H1 (cell line): ENCODE measurements around the gene ELL. TPM values are rescaled to one million over a fixed set of nuclear protein-coding genes. Genes with fewer than 3 reads are reported as not detected.

ENCODE experiments used
- CTCF ChIA-PET: fragments of 300-600 bp; sonication (Branson Sonifier 250); formaldehyde crosslinking; loops from one replicate; lab custom pipeline; 2021; ENCODE audit not compliant: partially characterized antibody; lab: Charles Lee
- POLR2A ChIA-PET: fragments of 300-600 bp; sonication (Branson Sonifier 250); formaldehyde crosslinking; loops from one replicate; lab custom pipeline; 2021; ENCODE audit warnings: inconsistent platforms; ENCODE audit not compliant: partially characterized antibody; lab: Charles Lee
- DNase-seq, 2 experiments: peaks; one replicate each; pipeline versions ENCODE4 v3.0.0 to v3.0.0-alpha.2; 2010 to 2022; ENCODE audit warnings: low spot score in 2 of 2, low read depth in 1 of 2, mixed read lengths in 1 of 2
- FAIRE-seq: peaks from 2 replicates; lab custom pipeline; 2011; peaks lifted over from hg19 to GRCh38; lab: Jason Lieb, UNC
- H2AFZ ChIP-seq: 2 replicates; pipeline ENCODE4 v1.8.1; 2012; ENCODE audit warnings: low read length, inconsistent platforms
- H2AK5ac ChIP-seq: 2 replicates; pipeline ENCODE4 v1.6.1; 2013; ENCODE audit warnings: low read depth, low read length
- H2BK120ac ChIP-seq: replicated peaks from 2 replicates; pipeline ENCODE3; 2013; ENCODE audit warnings: low read depth, low read length, inconsistent platforms
- H2BK12ac ChIP-seq: 2 replicates; pipeline ENCODE4 v1.6.1; 2013; ENCODE audit warnings: low read depth, low read length
- H2BK15ac ChIP-seq: 2 replicates; pipeline ENCODE4 v1.6.1; 2013; ENCODE audit warnings: low read length
- H2BK20ac ChIP-seq: 2 replicates; pipeline ENCODE4 v1.6.1; 2013; ENCODE audit warnings: low read length
- H2BK5ac ChIP-seq: 2 replicates; pipeline ENCODE4 v1.6.1; 2013; ENCODE audit warnings: low read depth, low read length
- H3K14ac ChIP-seq: 2 replicates; pipeline ENCODE4 v1.6.1; 2013; ENCODE audit warnings: inconsistent platforms; ENCODE audit not compliant: insufficient read length
- H3K18ac ChIP-seq: 2 replicates; pipeline ENCODE4 v1.6.1; 2013; ENCODE audit warnings: low read length; ENCODE audit errors: extremely low read depth
- H3K23ac ChIP-seq: 2 replicates; pipeline ENCODE4 v1.6.1; 2013; ENCODE audit warnings: inconsistent platforms; ENCODE audit not compliant: insufficient read length
- H3K23me2 ChIP-seq: 2 replicates; pipeline ENCODE4 v1.6.1; 2013; ENCODE audit warnings: low read depth, low read length
- H3K27ac ChIP-seq: 2 replicates; pipeline ENCODE4 v1.6.1; 2011; ENCODE audit warnings: low read depth, low read length, inconsistent platforms
- H3K27me3 ChIP-seq, 4 experiments: replicated peaks in 1 of 4; 1 replicate in 1 of 4; 2 replicates in 3 of 4; pipeline versions ENCODE4 v1.6.1 to v1.8.1; 2011 to 2013; ENCODE audit warnings: low read length in 3 of 4, mild to moderate bottlenecking in 3 of 4, inconsistent platforms in 2 of 4, mixed read lengths in 2 of 4, moderate library complexity in 1 of 4; ENCODE audit not compliant: control insufficient read depth in 3 of 4, insufficient read depth in 3 of 4; ENCODE audit errors: extremely low read depth in 1 of 4
- H3K36me3 ChIP-seq, 4 experiments: 2 replicates each; pipeline versions ENCODE4 v1.6.1 to v1.8.1; 2011 to 2013; ENCODE audit warnings: mild to moderate bottlenecking in 4 of 4, low read length in 3 of 4, moderate library complexity in 2 of 4, control low read depth in 1 of 4, inconsistent platforms in 1 of 4; ENCODE audit not compliant: insufficient read depth in 4 of 4, control insufficient read depth in 2 of 4
- H3K4ac ChIP-seq: replicated peaks from 2 replicates; pipeline ENCODE3; 2013; ENCODE audit warnings: low read length, low read depth, mixed read lengths, inconsistent platforms; ENCODE audit not compliant: insufficient read length
- H3K4me1 ChIP-seq, 4 experiments: replicated peaks in 1 of 4; 1 replicate in 1 of 4; 2 replicates in 3 of 4; pipeline versions ENCODE4 v1.6.1 to v1.8.1; 2011 to 2013; ENCODE audit warnings: low read length in 3 of 4, inconsistent platforms in 2 of 4, mixed read lengths in 1 of 4; ENCODE audit not compliant: insufficient read depth in 4 of 4, control insufficient read depth in 3 of 4
- H3K4me2 ChIP-seq, 2 experiments: 2 replicates each; pipeline versions ENCODE4 v1.6.1 to v1.8.1; 2011 to 2013; ENCODE audit warnings: low read depth in 2 of 2, low read length in 2 of 2, control low read depth in 1 of 2, inconsistent platforms in 1 of 2, mild to moderate bottlenecking in 1 of 2; ENCODE audit not compliant: insufficient read depth in 1 of 2
- H3K4me3 ChIP-seq, 4 experiments: fragments of 200-600, 300-600 bp in 1 of 4; sonication (generic), shearing (Covaris generic), sonication (Bioruptor Twin) in 1 of 4; 2 replicates each; pipeline versions ENCODE4 v1.5.1 to v1.8.1; 2011 to 2016; ENCODE audit warnings: low read length in 4 of 4, low read depth in 3 of 4, control low read depth in 2 of 4, inconsistent platforms in 2 of 4, mild to moderate bottlenecking in 2 of 4, mixed read lengths in 1 of 4, moderate library complexity in 1 of 4; ENCODE audit not compliant: insufficient read depth in 2 of 4; ENCODE audit errors: extremely low read depth in 1 of 4
- H3K56ac ChIP-seq: replicated peaks from 2 replicates; pipeline ENCODE3; 2013; ENCODE audit warnings: low read depth, mild to moderate bottlenecking, mixed read lengths, low read length, inconsistent platforms; ENCODE audit not compliant: insufficient read length
- H3K79me1 ChIP-seq: 2 replicates; pipeline ENCODE4 v1.6.1; 2013; ENCODE audit warnings: low read depth, low read length, control low read depth
- H3K79me2 ChIP-seq, 2 experiments: 2 replicates each; pipeline versions ENCODE4 v1.6.1 to v1.8.1; 2012 to 2013; ENCODE audit warnings: low read length in 2 of 2, mild to moderate bottlenecking in 2 of 2, inconsistent platforms in 1 of 2; ENCODE audit not compliant: insufficient read depth in 2 of 2, control insufficient read depth in 1 of 2
- H3K9ac ChIP-seq, 4 experiments: replicated peaks in 1 of 4; 1 replicate in 1 of 4; 2 replicates in 3 of 4; pipeline versions ENCODE4 v1.6.1 to v1.8.1; 2011 to 2013; ENCODE audit warnings: low read depth in 3 of 4, low read length in 3 of 4, control low read depth in 2 of 4, mild to moderate bottlenecking in 2 of 4, moderate library complexity in 2 of 4, inconsistent platforms in 1 of 4; ENCODE audit errors: extremely low read depth in 1 of 4
- H3K9me3 ChIP-seq, 2 experiments: 2 replicates each; pipeline versions ENCODE4 v1.6.1 to v1.8.1; 2012 to 2013; ENCODE audit warnings: mild to moderate bottlenecking in 2 of 2, moderate library complexity in 2 of 2, control low read depth in 1 of 2, inconsistent platforms in 1 of 2, low read depth in 1 of 2, low read length in 1 of 2, mixed read lengths in 1 of 2; ENCODE audit not compliant: insufficient read depth in 2 of 2
- H4K20me1 ChIP-seq, 2 experiments: replicated peaks in 1 of 2; 2 replicates each; pipeline versions ENCODE3 to v1.8.1; 2011 to 2013; ENCODE audit warnings: inconsistent platforms in 2 of 2, low read length in 2 of 2, mild to moderate bottlenecking in 1 of 2; ENCODE audit not compliant: insufficient read depth in 2 of 2, control insufficient read depth in 1 of 2
- H4K5ac ChIP-seq: 2 replicates; pipeline ENCODE4 v1.6.1; 2013; ENCODE audit warnings: low read length, low read depth, mixed read lengths, inconsistent platforms; ENCODE audit not compliant: insufficient read length
- H4K8ac ChIP-seq: 2 replicates; pipeline ENCODE4 v1.8.0; 2013; ENCODE audit warnings: mild to moderate bottlenecking, moderate library complexity, low read length, inconsistent platforms; ENCODE audit not compliant: insufficient read depth; ENCODE audit errors: extremely low read depth
- H4K91ac ChIP-seq: replicated peaks from 2 replicates; pipeline ENCODE3; 2013; ENCODE audit warnings: low read length, mixed read lengths, inconsistent platforms; ENCODE audit not compliant: insufficient read length
- BRCA1 ChIP-seq: IDR thresholded peaks from 2 replicates; pipeline ENCODE4 v1.6.1; 2012; ENCODE audit warnings: low read depth, low read length, improper control_type of control experiment
- CTBP2 ChIP-seq: IDR thresholded peaks from 2 replicates; pipeline ENCODE4 v1.7.0; 2011; ENCODE audit warnings: borderline replicate concordance, mild to moderate bottlenecking, moderate library complexity, mixed read lengths, low read length; ENCODE audit not compliant: insufficient read depth, insufficient read length
- FOSL1 ChIP-seq: IDR thresholded peaks from 2 replicates; pipeline ENCODE4 v1.6.1; 2011; ENCODE audit warnings: mild to moderate bottlenecking, low read depth, low read length, moderate library complexity; ENCODE audit not compliant: insufficient read depth
- HDAC2 ChIP-seq, 2 experiments: fragments of 300-600 bp in 1 of 2; sonication (generic) in 1 of 2; IDR thresholded peaks; 2 replicates each; pipeline ENCODE4 v1.6.1; 2011 to 2012; ENCODE audit warnings: low read depth in 2 of 2, low read length in 2 of 2, mild to moderate bottlenecking in 2 of 2, moderate library complexity in 2 of 2, borderline replicate concordance in 1 of 2, inconsistent platforms in 1 of 2
- POU5F1 ChIP-seq: IDR thresholded peaks from 2 replicates; pipeline ENCODE4 v1.6.1; 2011; ENCODE audit warnings: low read depth, mild to moderate bottlenecking, low read length, moderate library complexity
- RNF2 ChIP-seq: fragments of 200-900, 300-1000 bp; sonication (generic); IDR thresholded peaks from 2 replicates; pipeline ENCODE4 v1.7.1; 2016; ENCODE audit warnings: borderline replicate concordance, low read depth, mild to moderate bottlenecking, antibody characterized with exemption, low read length; ENCODE audit not compliant: poor library complexity, severe bottlenecking; ENCODE audit errors: missing control alignments
- WGBS, 2 experiments: shearing (Covaris generic) in 1 of 2; methylation state at CpG; one replicate each; pipeline versions ENCODE4 v1.1.6 to v1.1.7; 2013 to 2015; ENCODE audit warnings: low lambda C conversion rate in 2 of 2, mixed read lengths in 2 of 2, inconsistent platforms in 1 of 2, low coverage in 1 of 2, missing lambda C conversion rate in 1 of 2; ENCODE audit not compliant: insufficient replicate concordance in 2 of 2, insufficient coverage in 1 of 2, insufficient read length in 1 of 2; ENCODE audit errors: extremely low coverage in 1 of 2, missing lambda C conversion rate in 1 of 2; 5-methylcytosine and 5-hydroxymethylcytosine counted together
- polyA plus RNA-seq, 7 experiments: library from polyadenylated mRNA; depleted of rRNA in 3 of 7; stranded (reverse) in 5 of 7; unstranded in 2 of 7; fragments of >200 nt in 5 of 7; fragments of 200-250 nt in 2 of 7; gene quantifications; 1 replicate in 5 of 7; 2 replicates in 1 of 7; 4 replicates in 1 of 7; pipeline versions ENCODE4 v1.2.1 to v1.2.3, GENCODE V29; 2011 to 2013; ENCODE audit warnings: missing spikeins in 2 of 7, mixed read lengths in 2 of 7
- total RNA-seq: library from RNA; stranded (reverse); fragmentation: NEBNext Ultra II Directional; extraction: Animal tissue kit (Norgen Biotek cat#: 25700); gene quantifications from 2 replicates; pipeline ENCODE4 v1.2.1, GENCODE V29; 2021
- TF ChIP-seq, protein P1 (sequence below): IDR thresholded peaks from 2 replicates; pipeline ENCODE4 v1.6.1; 2011; ENCODE audit warnings: low read length, improper control_type of control experiment

The ELL gene
- total and polyA plus RNA-seq, 2 of the 8 experiments (the other 6 are each of a cell fraction or from before 2014, with no cell fraction given): 5.2 to 10.5 TPM

DNA sequence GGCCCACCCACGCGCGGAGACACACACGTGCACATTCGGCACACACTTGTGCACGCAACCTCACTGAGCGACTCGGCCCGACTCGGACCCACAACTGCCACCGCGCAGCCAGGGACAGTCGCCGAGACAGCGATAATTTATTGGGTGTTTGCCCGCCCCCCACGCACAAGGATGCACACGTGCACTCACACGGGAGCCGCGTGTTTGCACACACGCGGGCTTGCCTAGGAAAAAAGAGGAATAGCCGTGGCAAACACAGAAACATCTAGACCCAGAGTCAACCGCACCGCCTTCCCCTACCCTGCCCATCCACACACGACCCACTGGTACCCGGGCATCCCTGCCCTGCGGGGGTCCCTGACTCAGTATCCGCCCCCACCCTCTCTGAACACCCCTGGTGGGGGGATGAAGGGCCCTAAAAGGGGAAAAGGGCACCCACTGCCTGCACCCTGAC is 103.8 kb downstream of the ELL start:
- WGBS, 2 experiments: 18% methylated on average over 30 of the region's 30 CpGs; no CpG with 5 or more reads in 1 of the 2 experiments
- CTCF ChIA-PET: interaction anchor here (1.1 to 11.0 kb wide), 9 partner anchors 8 to 522 kb away, joined by 3 to 177 read pairs (median 7); partner anchors contain the start of gene GDF15

More for the DNA sequence above, 103.8 kb downstream of the ELL start:
- Histone ChIP-seq H4K91ac (peak overlapping the region; percentile 99), H4K8ac (peak overlapping the region; percentile 11; the same call in 1 of the 2 replicates), H3K56ac (peak overlapping the region; percentile 53), H3K79me2 (peaks cover 0 to 4% of the 10 kb centered on the region in 2 experiments; a peak in 1 of 4 replicates), H3K36me3 (no peaks in the 10 kb centered on the region), H2AK5ac (no peak overlapping the region), H3K23ac (no peak overlapping the region), H3K4me3 (peak overlapping the region in 3 of 4 experiments; percentile 5 to 63 (median 39); a peak in 4 of 8 replicates), H3K79me1 (no peaks in the 10 kb centered on the region), H3K27me3 (peaks cover 5 to 29% (median 23%) of the 10 kb centered on the region in 4 experiments), H3K14ac (no peak overlapping the region), H4K5ac (peak overlapping the region; percentile 44), H4K20me1 (peaks cover 0 to 4% of the 10 kb centered on the region in 2 experiments), H2BK5ac (peak overlapping the region; percentile 75; the same call in 1 of the 2 replicates), H2BK12ac (peak overlapping the region; percentile 99; the same call in 1 of the 2 replicates), H3K9me3 (no peaks in the 10 kb centered on the region), H3K4ac (peak overlapping the region; percentile 99), H2AFZ (no peak overlapping the region), H3K18ac (peak overlapping the region; percentile 10; the same call in 1 of the 2 replicates), H3K23me2 (peaks cover 19% of the 10 kb centered on the region; the same call in 1 of the 2 replicates), H2BK20ac (no peak overlapping the region), H3K4me1 (peaks cover 0 to 27% (median 21%) of the 10 kb centered on the region in 4 experiments; a peak in 6 of 7 replicates), H3K9ac (no peak overlapping the region), H2BK15ac (peak overlapping the region; percentile 99), H3K27ac (no peak overlapping the region), H3K4me2 (peak overlapping the region; percentile 70 to 88), H2BK120ac (no peak overlapping the region)
- no peak for DNase-seq
- FAIRE-seq: no peak
- TF ChIP-seq CTBP2: no peak
- peak; percentile 18 for TF ChIP-seq RNF2
- no peak for TF ChIP-seq BRCA1
- TF ChIP-seq POU5F1: no peak
- TF ChIP-seq, protein P1, sequence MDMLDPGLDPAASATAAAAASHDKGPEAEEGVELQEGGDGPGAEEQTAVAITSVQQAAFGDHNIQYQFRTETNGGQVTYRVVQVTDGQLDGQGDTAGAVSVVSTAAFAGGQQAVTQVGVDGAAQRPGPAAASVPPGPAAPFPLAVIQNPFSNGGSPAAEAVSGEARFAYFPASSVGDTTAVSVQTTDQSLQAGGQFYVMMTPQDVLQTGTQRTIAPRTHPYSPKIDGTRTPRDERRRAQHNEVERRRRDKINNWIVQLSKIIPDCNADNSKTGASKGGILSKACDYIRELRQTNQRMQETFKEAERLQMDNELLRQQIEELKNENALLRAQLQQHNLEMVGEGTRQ: no peak
- no peak for TF ChIP-seq FOSL1
- peak in 1 of 2 experiments; percentile 0; a peak in 1 of 4 replicates for TF ChIP-seq HDAC2 (IDR thresholded peaks at IDR 0.05; ENCODE audit: borderline replicate concordance in 1 of 2, low read depth in 2 of 2, low read length in 2 of 2)
- POLR2A ChIA-PET: interaction anchor here (1.0 to 6.8 kb wide), 12 partner anchors 11 to 137 kb away, joined by 3 to 72 read pairs (median 8); partner anchors contain the start of genes JUND and PGPEP1
